Breast epithelium (tissue), 4 donors: ENCODE data around the gene CYTH3. TPM values are rescaled to one million over a fixed set of nuclear protein-coding genes. Genes with fewer than 3 reads are reported as not detected.

Experiments
- DNase-seq, 2 donors: peaks; one replicate each; pipeline ENCODE4 v3.0.0-alpha.2; 2019; ENCODE audit warnings: low spot score in 2 of 2
- H3K27ac ChIP-seq, 2 donors: fragments of 200-600 bp; sonication (generic) in 1 of 2; one replicate each; pipeline ENCODE4 v1.5.1; 2016 to 2019; ENCODE audit warnings: mild to moderate bottlenecking in 1 of 2
- H3K27me3 ChIP-seq, 2 donors: fragments of 200-600 bp; sonication (generic) in 1 of 2; one replicate each; pipeline versions ENCODE4 v1.5.1 to v1.6.0; 2017 to 2019; ENCODE audit warnings: control low read depth in 1 of 2, mild to moderate bottlenecking in 1 of 2
- H3K36me3 ChIP-seq: fragments of 200-600 bp; one replicate; pipeline ENCODE4 v1.5.1; 2019
- H3K4me1 ChIP-seq, 2 donors: fragments of 200-600 bp; sonication (generic); one replicate each; pipeline ENCODE4 v1.5.1; 2016 to 2019; ENCODE audit warnings: control low read depth in 1 of 2
- H3K4me3 ChIP-seq, 3 donors: fragments of 200-600 bp; sonication (generic); 1 replicate in 2 of 3; 2 replicates in 1 of 3; pipeline ENCODE4 v1.5.1; 2016 to 2019; ENCODE audit warnings: mild to moderate bottlenecking in 3 of 3, moderate library complexity in 2 of 3
- H3K9me3 ChIP-seq, 2 donors: fragments of 200-600 bp; sonication (generic) in 1 of 2; one replicate each; pipeline ENCODE4 v1.5.1; 2016 to 2019; ENCODE audit warnings: control low read depth in 1 of 2
- POLR2A ChIP-seq: fragments of 450-650 bp; IDR thresholded peaks from one replicate; pipeline ENCODE4 v1.6.1; 2016; ENCODE audit warnings: antibody characterized with exemption, mild to moderate bottlenecking, moderate library complexity
- POLR2AphosphoS5 ChIP-seq, 3 donors: sonication (generic); formaldehyde crosslinking; IDR thresholded peaks; one replicate each; pipeline ENCODE4 v1.6.1; 2017; ENCODE audit warnings: antibody characterized with exemption in 3 of 3
- intact Hi-C: fragments of 100-400 bp; cut with DNase I; formaldehyde crosslinking; loops from one replicate; pipeline ENCODE4 v1.15.1; 2023; ENCODE audit warnings: low total_unique reads
- total RNA-seq, 3 donors: library from RNA; depleted of rRNA; stranded (reverse); fragments of >200 nt; gene quantifications; one replicate each; pipeline ENCODE4 v1.1.0, GENCODE V29; 2016
- TF ChIP-seq, protein P1 (sequence below), 3 donors: fragments of 450-650 bp; IDR thresholded peaks; one replicate each; pipeline ENCODE4 v1.5.1; 2016 to 2017; ENCODE audit warnings: antibody characterized with exemption in 3 of 3, mild to moderate bottlenecking in 3 of 3, moderate library complexity in 3 of 3

CYTH3 gene
- total RNA-seq, 3 donors from 2014 or later: 23.6 to 46.4 (median 33.4) TPM

DNA sequence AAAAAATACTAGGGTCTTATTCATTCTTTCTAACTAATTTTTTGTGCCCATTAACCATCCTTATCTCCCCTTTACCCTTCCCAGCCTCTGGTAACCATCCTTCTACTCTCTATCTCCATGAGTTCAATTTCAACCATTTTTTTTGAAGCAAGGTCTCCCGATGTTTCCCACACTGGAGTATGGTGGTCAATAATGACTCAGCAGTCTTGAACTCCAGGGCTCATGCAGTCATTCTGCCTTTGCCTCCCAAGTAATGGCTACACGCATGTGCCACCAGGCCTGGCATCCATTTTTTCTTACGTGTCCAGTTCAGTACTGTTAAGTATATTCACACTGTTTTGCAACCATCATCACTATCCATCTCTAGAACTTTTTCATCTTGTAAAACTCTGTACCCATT, 60.4 kb downstream of the CYTH3 start:
- intact Hi-C loops: no loop called here
- Histone ChIP-seq H3K27me3 (no peaks in the 10 kb centered on the region), H3K9me3 (no peaks in the 10 kb centered on the region), H3K36me3 (no peaks in the 10 kb centered on the region), H3K27ac (no peak overlapping the region), H3K4me1 (no peaks in the 10 kb centered on the region), H3K4me3 (no peak overlapping the region)
- DNase-seq: no peak
- TF ChIP-seq POLR2AphosphoS5 (IDR thresholded peaks at IDR 0.05) (no peak), POLR2A (no peak)
- TF ChIP-seq, protein P1, sequence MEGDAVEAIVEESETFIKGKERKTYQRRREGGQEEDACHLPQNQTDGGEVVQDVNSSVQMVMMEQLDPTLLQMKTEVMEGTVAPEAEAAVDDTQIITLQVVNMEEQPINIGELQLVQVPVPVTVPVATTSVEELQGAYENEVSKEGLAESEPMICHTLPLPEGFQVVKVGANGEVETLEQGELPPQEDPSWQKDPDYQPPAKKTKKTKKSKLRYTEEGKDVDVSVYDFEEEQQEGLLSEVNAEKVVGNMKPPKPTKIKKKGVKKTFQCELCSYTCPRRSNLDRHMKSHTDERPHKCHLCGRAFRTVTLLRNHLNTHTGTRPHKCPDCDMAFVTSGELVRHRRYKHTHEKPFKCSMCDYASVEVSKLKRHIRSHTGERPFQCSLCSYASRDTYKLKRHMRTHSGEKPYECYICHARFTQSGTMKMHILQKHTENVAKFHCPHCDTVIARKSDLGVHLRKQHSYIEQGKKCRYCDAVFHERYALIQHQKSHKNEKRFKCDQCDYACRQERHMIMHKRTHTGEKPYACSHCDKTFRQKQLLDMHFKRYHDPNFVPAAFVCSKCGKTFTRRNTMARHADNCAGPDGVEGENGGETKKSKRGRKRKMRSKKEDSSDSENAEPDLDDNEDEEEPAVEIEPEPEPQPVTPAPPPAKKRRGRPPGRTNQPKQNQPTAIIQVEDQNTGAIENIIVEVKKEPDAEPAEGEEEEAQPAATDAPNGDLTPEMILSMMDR (IDR thresholded peaks at IDR 0.05): no peak

DNA sequence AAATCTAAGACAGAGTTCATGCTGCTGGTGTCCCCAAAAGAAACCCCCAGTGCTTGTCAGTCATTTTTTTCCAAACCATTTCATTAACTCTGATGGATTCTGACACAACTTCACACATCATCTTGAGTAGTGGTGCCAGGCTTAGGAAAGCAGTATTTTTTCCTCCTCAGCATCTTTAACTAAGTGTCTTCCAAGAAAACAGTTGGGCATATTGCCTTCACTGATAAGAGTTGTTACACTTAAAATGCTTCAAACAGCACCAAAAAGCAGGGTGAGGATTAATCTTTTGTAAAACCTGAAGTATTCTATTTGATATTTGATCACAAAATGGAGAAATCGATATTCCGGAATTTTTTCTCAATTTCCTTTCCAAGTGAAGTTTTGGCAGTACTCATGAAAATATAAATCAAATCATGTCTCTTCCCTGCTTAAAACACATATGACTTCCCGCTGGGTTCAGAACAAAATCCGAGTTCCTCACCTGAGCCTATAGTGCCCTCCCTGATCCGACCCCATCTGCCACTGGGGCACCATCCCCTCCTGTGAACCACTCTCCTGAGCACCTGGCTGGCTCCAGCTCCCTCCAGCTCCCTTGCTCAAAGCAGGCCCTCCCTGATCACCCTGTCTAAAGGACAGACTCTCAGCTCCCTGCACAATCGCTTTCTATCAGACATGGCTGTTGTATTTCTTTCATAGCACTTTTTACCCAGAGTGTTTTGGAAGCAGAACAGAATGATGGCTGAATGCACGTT, 61.6 kb downstream of the CYTH3 start:
- Histone ChIP-seq H3K36me3 (no peaks in the 10 kb centered on the region), H3K27me3 (no peaks in the 10 kb centered on the region), H3K27ac (no peak overlapping the region), H3K4me3 (no peak overlapping the region), H3K4me1 (no peaks in the 10 kb centered on the region), H3K9me3 (no peaks in the 10 kb centered on the region)
- DNase-seq: no peak
- TF ChIP-seq POLR2AphosphoS5 (IDR thresholded peaks at IDR 0.05) (no peak), POLR2A (no peak)
- TF ChIP-seq, protein P1 (IDR thresholded peaks at IDR 0.05): no peak
- intact Hi-C loops: no loop called here

DNA sequence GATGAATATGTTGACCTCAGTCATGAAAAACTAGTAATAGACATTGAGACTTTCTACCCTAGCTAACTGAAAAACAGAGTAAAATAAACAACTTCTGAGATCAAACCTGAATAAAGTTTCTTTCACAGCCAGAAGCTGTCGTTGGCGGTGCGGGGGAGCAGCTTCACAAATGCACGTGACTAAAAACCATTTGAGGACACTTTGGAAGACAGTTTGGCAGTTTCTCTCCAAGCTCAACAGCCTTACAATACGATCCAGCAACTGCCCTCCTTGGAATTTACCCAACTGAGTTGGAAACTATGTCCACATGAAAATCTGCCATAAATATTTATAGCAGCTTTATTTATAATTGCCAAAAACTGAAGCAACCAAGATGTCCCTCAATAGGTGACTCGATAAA, 63.1 kb downstream of the CYTH3 start:
- Histone ChIP-seq H3K4me3 (no peak overlapping the region), H3K27ac (no peak overlapping the region), H3K4me1 (no peaks in the 10 kb centered on the region), H3K27me3 (no peaks in the 10 kb centered on the region), H3K9me3 (no peaks in the 10 kb centered on the region), H3K36me3 (no peaks in the 10 kb centered on the region)
- no peak for TF ChIP-seq POLR2AphosphoS5 (IDR thresholded peaks at IDR 0.05)
- no peak for TF ChIP-seq POLR2A
- TF ChIP-seq, protein P1 (IDR thresholded peaks at IDR 0.05): no peak
- no peak for DNase-seq
- intact Hi-C loops: no loop called here

DNA sequence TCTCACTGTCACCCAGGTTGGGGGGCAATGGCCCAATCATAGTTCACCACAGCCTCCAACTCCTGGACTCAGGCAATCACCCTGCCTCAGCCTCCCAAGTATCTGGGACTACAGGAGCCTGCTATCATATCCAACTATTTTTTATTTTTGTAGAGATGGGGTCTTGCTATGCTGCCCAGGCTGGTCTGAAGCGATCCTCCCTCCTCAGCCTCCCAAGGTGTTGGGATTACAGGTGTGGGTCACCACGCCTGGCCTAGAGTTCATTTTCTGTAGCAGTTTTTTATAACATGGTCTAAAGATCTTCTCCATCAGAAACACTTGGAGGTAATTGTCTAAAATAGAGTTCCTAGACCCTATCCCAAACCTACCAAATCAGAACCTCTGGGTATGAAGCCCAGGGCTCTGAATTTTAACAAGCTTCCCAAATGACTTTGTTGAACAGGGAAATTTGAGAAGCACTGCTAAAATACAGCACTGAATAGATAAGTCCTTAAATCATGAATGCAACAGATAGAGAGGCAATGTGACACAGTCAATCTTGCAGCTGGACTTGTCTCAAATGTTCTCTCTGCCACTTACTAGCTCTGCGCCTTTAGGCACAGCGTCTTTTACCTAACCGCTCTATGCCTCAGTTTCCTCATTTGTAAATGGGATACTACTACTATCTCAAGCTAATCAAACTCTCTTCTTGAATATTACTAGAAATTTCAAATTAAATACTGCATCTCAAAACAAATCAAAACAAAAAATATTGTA, 63.7 kb downstream of the CYTH3 start:
- H3K9me3 ChIP-seq: no peaks in the 10 kb centered on the region
- intact Hi-C loops: no loop called here

More for the DNA sequence above, 63.7 kb downstream of the CYTH3 start:
- Histone ChIP-seq H3K4me3 (no peak overlapping the region), H3K36me3 (no peaks in the 10 kb centered on the region), H3K27me3 (no peaks in the 10 kb centered on the region), H3K4me1 (no peaks in the 10 kb centered on the region), H3K27ac (no peak overlapping the region)
- TF ChIP-seq, protein P1 (IDR thresholded peaks at IDR 0.05): no peak
- TF ChIP-seq POLR2AphosphoS5 (IDR thresholded peaks at IDR 0.05) (no peak), POLR2A (no peak)
- no peak for DNase-seq
